PC-3 (cell line): Measurements from ENCODE around the gene NLRP12. TPM values are rescaled to one million over a fixed set of nuclear protein-coding genes. Genes with fewer than 3 reads are reported as not detected.

Experiments
- ATAC-seq: fragments of 200-7000 bp; cut with Tn5 transposase; 2 replicates; pipeline ENCODE4 v1.9.1; 2020; ENCODE audit warnings: mild to moderate bottlenecking, moderate library complexity
- BruUV-seq: library from RNA; stranded (reverse); fragments of 400-500 nt; replicated peaks from 2 replicates; lab custom pipeline; 2021; lab: Mats Ljungman, UMichigan
- CTCF ChIA-PET: fragments of 300-600 bp; sonication (Branson Sonifier 250); formaldehyde crosslinking; loops from one replicate; lab custom pipeline; 2022; ENCODE audit warnings: antibody characterized with exemption; lab: Charles Lee
- POLR2A ChIA-PET: fragments of 300-600 bp; sonication (Branson Sonifier 250); formaldehyde crosslinking; loops from one replicate; lab custom pipeline; 2022; ENCODE audit warnings: antibody characterized with exemption; ENCODE audit not compliant: unreplicated experiment; lab: Charles Lee
- DNase-seq: peaks from one replicate; pipeline ENCODE4 v3.0.0-alpha.2; 2015
- H2AFZ ChIP-seq: fragments of 300-600 bp; sonication (generic); 2 replicates; pipeline ENCODE4 v1.6.0; 2016; ENCODE audit warnings: antibody characterized with exemption, low read length
- H3F3A ChIP-seq: fragments of 300-600 bp; sonication (generic); one replicate; pipeline ENCODE4 v1.6.0; 2017; ENCODE audit warnings: antibody characterized with exemption, low read length, control low read depth, mild to moderate bottlenecking; ENCODE audit not compliant: unreplicated experiment
- H3K27ac ChIP-seq: fragments of 300-600 bp; sonication (generic); 2 replicates; pipeline ENCODE4 v1.5.1; 2016; ENCODE audit warnings: mild to moderate bottlenecking, low read length
- H3K27me3 ChIP-seq: fragments of 300-600 bp; sonication (generic); 2 replicates; pipeline ENCODE4 v1.6.1; 2016; ENCODE audit warnings: low read length, mixed read lengths
- H3K36me3 ChIP-seq: fragments of 300-600 bp; sonication (generic); 2 replicates; pipeline ENCODE4 v1.6.1; 2016; ENCODE audit warnings: low read depth, mixed run types, low read length, mixed read lengths
- H3K4me1 ChIP-seq: fragments of 300-600 bp; sonication (generic); 2 replicates; pipeline ENCODE4 v1.5.1; 2016; ENCODE audit warnings: low read length; ENCODE audit not compliant: insufficient read depth
- H3K4me2 ChIP-seq: fragments of 300-600 bp; sonication (generic); 2 replicates; pipeline ENCODE4 v1.6.0; 2016; ENCODE audit warnings: low read length
- H3K4me3 ChIP-seq: fragments of 300-600 bp; sonication (generic); 2 replicates; pipeline ENCODE4 v1.5.1; 2016; ENCODE audit warnings: mild to moderate bottlenecking, low read length, mixed read lengths
- H3K79me2 ChIP-seq: fragments of 300-600 bp; sonication (generic); 2 replicates; pipeline ENCODE4 v1.6.1; 2017; ENCODE audit warnings: low read length, mixed read lengths
- H3K9ac ChIP-seq: fragments of 300-600 bp; sonication (generic); 2 replicates; pipeline ENCODE4 v1.6.0; 2016; ENCODE audit warnings: mild to moderate bottlenecking, low read length
- H3K9me2 ChIP-seq: fragments of 300-600 bp; sonication (generic); replicated peaks from 2 replicates; pipeline ENCODE4 v1.6.1; 2016; ENCODE audit warnings: mixed run types, low read length, mixed read lengths
- H3K9me3 ChIP-seq: fragments of 300-600 bp; sonication (generic); 2 replicates; pipeline ENCODE4 v1.6.1; 2016; ENCODE audit warnings: low read length, mixed read lengths
- H4K20me1 ChIP-seq: fragments of 300-600 bp; sonication (generic); 2 replicates; pipeline ENCODE4 v1.6.1; 2016; ENCODE audit warnings: low read length, mixed read lengths
- EZH2 ChIP-seq: fragments of 300-600 bp; sonication (generic); IDR thresholded peaks from one replicate; pipeline ENCODE4 v1.6.1; 2017; ENCODE audit warnings: antibody characterized with exemption, mild to moderate bottlenecking, low read length; ENCODE audit not compliant: unreplicated experiment
- EZH2phosphoT487 ChIP-seq: fragments of 300-600 bp; sonication (generic); IDR thresholded peaks from 2 replicates; pipeline ENCODE4 v1.6.1; 2018; ENCODE audit warnings: mild to moderate bottlenecking, antibody characterized with exemption, low read length, borderline replicate concordance
- intact Hi-C: fragments of 100-400 bp; cut with micrococcal nuclease; formaldehyde crosslinking; loops from 2 replicates; pipeline ENCODE4 v1.9.0; 2023
- total RNA-seq: library from RNA; depleted of rRNA; stranded (reverse); fragments of >200 nt; gene quantifications from 2 replicates; pipeline ENCODE4 v1.2.3, GENCODE V29; 2014
- TF ChIP-seq, protein P1 (sequence below): fragments of 300-600 bp; sonication (generic); conservative IDR thresholded peaks from 2 replicates; pipeline ENCODE4 v1.5.1; 2017; ENCODE audit warnings: antibody characterized with exemption, low read depth, mild to moderate bottlenecking, low read length

Gene NLRP12
- total RNA-seq, 1 experiment from 2014 or later = not detected

DNA sequence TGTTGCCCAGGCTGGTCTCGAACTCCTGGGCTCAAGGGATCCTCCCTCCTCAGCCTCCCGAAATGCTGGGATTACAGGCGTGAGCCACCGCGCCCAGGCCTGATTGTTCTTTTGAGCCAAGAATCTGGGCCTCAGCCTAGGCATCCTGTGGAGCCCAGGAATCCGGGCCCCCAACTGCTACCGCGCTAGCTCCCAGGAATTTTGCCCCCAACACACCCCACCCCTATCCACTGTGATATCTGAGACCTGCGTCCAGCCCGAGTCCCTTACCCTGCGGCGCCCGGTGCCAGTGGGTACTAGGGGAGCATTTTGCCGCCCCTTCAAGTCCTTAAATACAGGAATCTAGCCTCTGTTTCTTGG lies 42.7 kb upstream of the NLRP12 start:
- Histone ChIP-seq H3K9me2 (no peaks in the 10 kb centered on the region), H3K27me3 (no peaks in the 10 kb centered on the region), H3K36me3 (no peaks in the 10 kb centered on the region), H3K9me3 (no peaks in the 10 kb centered on the region), H2AFZ (no peak overlapping the region), H3F3A (no peaks in the 10 kb centered on the region), H3K4me1 (peaks cover 35% of the 10 kb centered on the region), H3K79me2 (peaks cover 36% of the 10 kb centered on the region), H4K20me1 (no peaks in the 10 kb centered on the region), H3K4me2 (peak overlapping the region; percentile 87), H3K4me3 (peak overlapping the region; percentile 52), H3K9ac (peak overlapping the region; percentile 83), H3K27ac (peak overlapping the region; percentile 88)
- DNase-seq (no peak), ATAC-seq (no peak)
- intact Hi-C loops = loop anchor here (1.0 kb wide), 1 partner anchor 25 kb away; no protein-coding TSS in a partner anchor
- TF ChIP-seq EZH2 = no peak
- TF ChIP-seq EZH2phosphoT487 = no peak
- TF ChIP-seq, protein P1, sequence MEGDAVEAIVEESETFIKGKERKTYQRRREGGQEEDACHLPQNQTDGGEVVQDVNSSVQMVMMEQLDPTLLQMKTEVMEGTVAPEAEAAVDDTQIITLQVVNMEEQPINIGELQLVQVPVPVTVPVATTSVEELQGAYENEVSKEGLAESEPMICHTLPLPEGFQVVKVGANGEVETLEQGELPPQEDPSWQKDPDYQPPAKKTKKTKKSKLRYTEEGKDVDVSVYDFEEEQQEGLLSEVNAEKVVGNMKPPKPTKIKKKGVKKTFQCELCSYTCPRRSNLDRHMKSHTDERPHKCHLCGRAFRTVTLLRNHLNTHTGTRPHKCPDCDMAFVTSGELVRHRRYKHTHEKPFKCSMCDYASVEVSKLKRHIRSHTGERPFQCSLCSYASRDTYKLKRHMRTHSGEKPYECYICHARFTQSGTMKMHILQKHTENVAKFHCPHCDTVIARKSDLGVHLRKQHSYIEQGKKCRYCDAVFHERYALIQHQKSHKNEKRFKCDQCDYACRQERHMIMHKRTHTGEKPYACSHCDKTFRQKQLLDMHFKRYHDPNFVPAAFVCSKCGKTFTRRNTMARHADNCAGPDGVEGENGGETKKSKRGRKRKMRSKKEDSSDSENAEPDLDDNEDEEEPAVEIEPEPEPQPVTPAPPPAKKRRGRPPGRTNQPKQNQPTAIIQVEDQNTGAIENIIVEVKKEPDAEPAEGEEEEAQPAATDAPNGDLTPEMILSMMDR = no peak
- ChIA-PET POLR2A (interaction anchor here (0.6 to 1.1 kb wide), 8 partner anchors 10 to 322 kb away, joined by 3 to 10 read pairs (median 4); no protein-coding TSS in a partner anchor), CTCF (interaction anchor here (1.0 kb wide), 1 partner anchor 157 kb away, joined by 3 read pairs; no protein-coding TSS in a partner anchor)
- no TSS peak for BruUV-seq

DNA sequence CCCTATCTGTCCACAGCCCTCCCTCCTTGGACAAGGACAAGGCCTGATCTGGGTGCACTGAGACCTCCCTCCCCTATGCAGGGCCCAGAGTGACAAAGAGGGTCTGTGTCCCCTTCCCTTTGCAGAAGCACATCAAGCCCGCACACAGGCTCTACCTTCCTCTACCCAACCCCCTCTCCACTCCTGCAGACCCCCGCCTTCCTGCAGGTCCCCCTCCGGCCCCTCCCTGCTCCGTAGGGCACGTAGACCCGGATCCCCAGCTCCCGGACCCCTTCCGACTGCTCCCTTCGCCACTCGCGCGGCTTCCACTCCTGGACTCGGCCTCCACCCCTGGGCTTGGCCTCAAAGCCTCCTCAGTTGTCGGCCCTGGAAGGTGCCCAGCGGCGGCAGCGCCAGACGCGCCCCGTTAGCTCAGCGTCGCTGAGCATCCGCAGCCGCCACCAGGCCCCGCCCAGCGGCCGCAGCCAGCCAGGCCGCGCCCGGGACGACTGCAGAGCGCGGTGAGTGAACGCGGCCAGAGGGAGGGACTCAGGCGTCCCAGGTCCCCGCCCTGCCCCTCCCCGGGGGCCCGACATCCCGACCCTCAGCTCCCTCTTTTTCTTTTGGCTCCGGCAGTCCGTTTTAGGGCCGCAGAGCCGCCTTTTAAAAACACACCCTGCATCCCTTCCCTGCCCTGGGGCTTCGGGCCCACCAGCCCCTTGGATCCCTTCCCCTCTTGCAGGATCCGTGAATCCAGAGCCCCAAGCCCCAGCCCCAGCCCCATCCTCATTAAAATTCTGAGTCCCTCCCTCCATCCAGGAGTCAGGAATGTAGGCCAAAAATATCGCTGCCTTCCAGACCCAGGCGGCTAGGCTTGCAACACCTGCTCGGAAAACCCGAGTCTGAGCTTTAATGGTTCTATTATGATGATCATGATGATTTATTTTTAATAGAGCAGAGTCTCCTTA lies 42.1 kb upstream of the NLRP12 start:
- BruUV-seq = no TSS peak
- H3K27me3 ChIP-seq = no peaks in the 10 kb centered on the region
- TF ChIP-seq EZH2phosphoT487 (no peak), EZH2 (no peak)
- TF ChIP-seq, protein P1 = no peak
- H3K4me1 ChIP-seq = peaks cover 35% of the 10 kb centered on the region
- H3K4me3 ChIP-seq = peak overlapping the region; percentile 52
- CTCF ChIA-PET = interaction anchor here (1.0 kb wide), 3 partner anchors 114 to 165 kb away, joined by 3 to 8 read pairs (median 3); no protein-coding TSS in a partner anchor
- peaks cover 31% of the 10 kb centered on the region for H3K79me2 ChIP-seq
- no peaks in the 10 kb centered on the region for H3K9me3 ChIP-seq
- ATAC-seq (peak; percentile 32), DNase-seq (peak; percentile 82)
- no peaks in the 10 kb centered on the region for H3K9me2 ChIP-seq
- H3K27ac ChIP-seq = peak overlapping the region; percentile 88
- intact Hi-C loops = loop anchor here (1.0 kb wide), 1 partner anchor 24 kb away; no protein-coding TSS in a partner anchor
- POLR2A ChIA-PET = interaction anchor here (0.5 to 1.0 kb wide), 6 partner anchors 11 to 478 kb away, joined by 3 to 5 read pairs (median 4); no protein-coding TSS in a partner anchor
- no peaks in the 10 kb centered on the region for H3F3A ChIP-seq
- no peaks in the 10 kb centered on the region for H4K20me1 ChIP-seq
- peak overlapping the region; percentile 83 for H3K9ac ChIP-seq
- H3K4me2 ChIP-seq = peak overlapping the region; percentile 87
- no peaks in the 10 kb centered on the region for H3K36me3 ChIP-seq
- 0 out of 2 replicates have a peak overlapping the region, but pooled peaks have one; percentile 18 for H2AFZ ChIP-seq
